ENCODE measurements around the gene CD3D.

GRCh38 chr11:118304568-118305248, 37.8 kb downstream of the CD3D start, which contains the start of gene CD3E:
- no peak for TF ChIP-seq POLR2AphosphoS5 (IDR thresholded peaks at IDR 0.05; ENCODE audit: low read depth, low read length)
- TF ChIP-seq REST (IDR thresholded peaks at IDR 0.05; ENCODE audit: insufficient read depth in 1 of 2, low read depth in 2 of 2, low read length in 2 of 2): no peak
- TF ChIP-seq TAF1 (IDR thresholded peaks at IDR 0.05; ENCODE audit: borderline replicate concordance, insufficient read depth, low read length): no peak
- TF ChIP-seq SIN3A (IDR thresholded peaks at IDR 0.05; ENCODE audit: borderline replicate concordance, insufficient read depth, low read length): no peak
- TF ChIP-seq FOXP2 (optimal IDR thresholded peaks at IDR 0.05; ENCODE audit: borderline replicate concordance, extremely low read depth, extremely low read length, insufficient read depth): no peak

Measured in PFSK-1 (cell line).